ENCODE measurements around the gene SCIN.

- TF ChIP-seq, protein P1, sequence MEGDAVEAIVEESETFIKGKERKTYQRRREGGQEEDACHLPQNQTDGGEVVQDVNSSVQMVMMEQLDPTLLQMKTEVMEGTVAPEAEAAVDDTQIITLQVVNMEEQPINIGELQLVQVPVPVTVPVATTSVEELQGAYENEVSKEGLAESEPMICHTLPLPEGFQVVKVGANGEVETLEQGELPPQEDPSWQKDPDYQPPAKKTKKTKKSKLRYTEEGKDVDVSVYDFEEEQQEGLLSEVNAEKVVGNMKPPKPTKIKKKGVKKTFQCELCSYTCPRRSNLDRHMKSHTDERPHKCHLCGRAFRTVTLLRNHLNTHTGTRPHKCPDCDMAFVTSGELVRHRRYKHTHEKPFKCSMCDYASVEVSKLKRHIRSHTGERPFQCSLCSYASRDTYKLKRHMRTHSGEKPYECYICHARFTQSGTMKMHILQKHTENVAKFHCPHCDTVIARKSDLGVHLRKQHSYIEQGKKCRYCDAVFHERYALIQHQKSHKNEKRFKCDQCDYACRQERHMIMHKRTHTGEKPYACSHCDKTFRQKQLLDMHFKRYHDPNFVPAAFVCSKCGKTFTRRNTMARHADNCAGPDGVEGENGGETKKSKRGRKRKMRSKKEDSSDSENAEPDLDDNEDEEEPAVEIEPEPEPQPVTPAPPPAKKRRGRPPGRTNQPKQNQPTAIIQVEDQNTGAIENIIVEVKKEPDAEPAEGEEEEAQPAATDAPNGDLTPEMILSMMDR (IDR thresholded peaks at IDR 0.05), result peak in 3 of 4 experiments; percentile 10 to 28 (median 25)
- TF ChIP-seq POLR2A (IDR thresholded peaks at IDR 0.05), result no peak
Measured at GRCh38 chr7:12683678-12684585, 113.4 kb downstream of the SCIN start.
